ENCODE results near the gene ZBTB1. TPM values are rescaled to one million over a fixed set of nuclear protein-coding genes. Genes with fewer than 3 reads are reported as not detected.

The ZBTB1 gene
- total and polyA plus RNA-seq, 10 of the 15 experiments (the other 5 are each of a cell fraction or from before 2014, with no cell fraction given) = 12.3 to 127 (median 40.0) TPM

DNA sequence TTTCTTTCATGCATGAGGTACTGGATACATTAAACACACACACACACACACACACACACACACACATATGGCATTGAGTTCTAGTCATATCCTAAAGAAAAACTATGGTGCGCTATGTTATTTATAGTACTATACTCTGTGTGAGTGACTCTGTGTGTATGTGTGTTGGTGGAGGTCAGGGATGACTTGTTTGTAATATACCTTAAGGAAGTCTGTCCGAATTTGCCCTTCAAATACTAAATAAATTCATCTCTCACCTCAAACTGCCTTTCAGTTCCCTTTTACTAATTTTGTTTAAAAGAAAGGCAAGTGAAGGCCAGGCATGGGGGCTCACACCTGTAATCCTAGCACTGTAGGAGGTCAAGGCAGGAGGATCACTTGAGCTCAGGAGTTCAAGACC, 41.4 kb upstream of the ZBTB1 start (continued):
- TF ChIP-seq, protein P1, sequence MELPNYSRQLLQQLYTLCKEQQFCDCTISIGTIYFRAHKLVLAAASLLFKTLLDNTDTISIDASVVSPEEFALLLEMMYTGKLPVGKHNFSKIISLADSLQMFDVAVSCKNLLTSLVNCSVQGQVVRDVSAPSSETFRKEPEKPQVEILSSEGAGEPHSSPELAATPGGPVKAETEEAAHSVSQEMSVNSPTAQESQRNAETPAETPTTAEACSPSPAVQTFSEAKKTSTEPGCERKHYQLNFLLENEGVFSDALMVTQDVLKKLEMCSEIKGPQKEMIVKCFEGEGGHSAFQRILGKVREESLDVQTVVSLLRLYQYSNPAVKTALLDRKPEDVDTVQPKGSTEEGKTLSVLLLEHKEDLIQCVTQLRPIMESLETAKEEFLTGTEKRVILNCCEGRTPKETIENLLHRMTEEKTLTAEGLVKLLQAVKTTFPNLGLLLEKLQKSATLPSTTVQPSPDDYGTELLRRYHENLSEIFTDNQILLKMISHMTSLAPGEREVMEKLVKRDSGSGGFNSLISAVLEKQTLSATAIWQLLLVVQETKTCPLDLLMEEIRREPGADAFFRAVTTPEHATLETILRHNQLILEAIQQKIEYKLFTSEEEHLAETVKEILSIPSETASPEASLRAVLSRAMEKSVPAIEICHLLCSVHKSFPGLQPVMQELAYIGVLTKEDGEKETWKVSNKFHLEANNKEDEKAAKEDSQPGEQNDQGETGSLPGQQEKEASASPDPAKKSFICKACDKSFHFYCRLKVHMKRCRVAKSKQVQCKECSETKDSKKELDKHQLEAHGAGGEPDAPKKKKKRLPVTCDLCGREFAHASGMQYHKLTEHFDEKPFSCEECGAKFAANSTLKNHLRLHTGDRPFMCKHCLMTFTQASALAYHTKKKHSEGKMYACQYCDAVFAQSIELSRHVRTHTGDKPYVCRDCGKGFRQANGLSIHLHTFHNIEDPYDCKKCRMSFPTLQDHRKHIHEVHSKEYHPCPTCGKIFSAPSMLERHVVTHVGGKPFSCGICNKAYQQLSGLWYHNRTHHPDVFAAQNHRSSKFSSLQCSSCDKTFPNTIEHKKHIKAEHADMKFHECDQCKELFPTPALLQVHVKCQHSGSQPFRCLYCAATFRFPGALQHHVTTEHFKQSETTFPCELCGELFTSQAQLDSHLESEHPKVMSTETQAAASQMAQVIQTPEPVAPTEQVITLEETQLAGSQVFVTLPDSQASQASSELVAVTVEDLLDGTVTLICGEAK (IDR thresholded peaks at IDR 0.05; ENCODE audit: borderline replicate concordance) = no peak
- TF ChIP-seq ESRRA (IDR thresholded peaks at IDR 0.05; ENCODE audit: low read length) (no peak), PAX8 (IDR thresholded peaks at IDR 0.05) (no peak), CEBPB (IDR thresholded peaks at IDR 0.05; ENCODE audit: borderline replicate concordance in 1 of 2, low read depth in 2 of 2, low read length in 2 of 2) (no peak), TARDBP (IDR thresholded peaks at IDR 0.05; ENCODE audit: borderline replicate concordance) (no peak), EED (IDR thresholded peaks at IDR 0.05; ENCODE audit: low read depth) (peak; percentile 38), PML (IDR thresholded peaks at IDR 0.05; ENCODE audit: low read length) (peak; percentile 50; the same call in 1 of the 2 replicates), CBFB (IDR thresholded peaks at IDR 0.05; ENCODE audit: low read depth) (peak; percentile 39; the same call in 1 of the 2 replicates), MXI1 (IDR thresholded peaks at IDR 0.05; ENCODE audit: low read depth, low read length) (no peak), DPF2 (IDR thresholded peaks at IDR 0.05) (peak; percentile 68), TCF12 (IDR thresholded peaks at IDR 0.05; ENCODE audit: low read depth, low read length) (no peak), FOXK2 (IDR thresholded peaks at IDR 0.05) (no peak), CHD4 (IDR thresholded peaks at IDR 0.05) (no peak), POLR2A (IDR thresholded peaks at IDR 0.05; ENCODE audit: low read depth, low read length) (no peak), HDGF (IDR thresholded peaks at IDR 0.05) (no peak), SIN3A (IDR thresholded peaks at IDR 0.05; ENCODE audit: low read depth, low read length) (no peak), CHD1 (IDR thresholded peaks at IDR 0.05; ENCODE audit: low read depth, low read length) (no peak), MYB (IDR thresholded peaks at IDR 0.05; ENCODE audit: borderline replicate concordance, low read depth, low read length) (no peak), NR2C2 (IDR thresholded peaks at IDR 0.05; ENCODE audit: borderline replicate concordance, control insufficient read depth, insufficient read length, low read depth) (no peak)
- TF ChIP-seq, protein P2, sequence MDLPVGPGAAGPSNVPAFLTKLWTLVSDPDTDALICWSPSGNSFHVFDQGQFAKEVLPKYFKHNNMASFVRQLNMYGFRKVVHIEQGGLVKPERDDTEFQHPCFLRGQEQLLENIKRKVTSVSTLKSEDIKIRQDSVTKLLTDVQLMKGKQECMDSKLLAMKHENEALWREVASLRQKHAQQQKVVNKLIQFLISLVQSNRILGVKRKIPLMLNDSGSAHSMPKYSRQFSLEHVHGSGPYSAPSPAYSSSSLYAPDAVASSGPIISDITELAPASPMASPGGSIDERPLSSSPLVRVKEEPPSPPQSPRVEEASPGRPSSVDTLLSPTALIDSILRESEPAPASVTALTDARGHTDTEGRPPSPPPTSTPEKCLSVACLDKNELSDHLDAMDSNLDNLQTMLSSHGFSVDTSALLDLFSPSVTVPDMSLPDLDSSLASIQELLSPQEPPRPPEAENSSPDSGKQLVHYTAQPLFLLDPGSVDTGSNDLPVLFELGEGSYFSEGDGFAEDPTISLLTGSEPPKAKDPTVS (IDR thresholded peaks at IDR 0.05; ENCODE audit: low read depth, low read length) = no peak
- TF ChIP-seq, protein P3, sequence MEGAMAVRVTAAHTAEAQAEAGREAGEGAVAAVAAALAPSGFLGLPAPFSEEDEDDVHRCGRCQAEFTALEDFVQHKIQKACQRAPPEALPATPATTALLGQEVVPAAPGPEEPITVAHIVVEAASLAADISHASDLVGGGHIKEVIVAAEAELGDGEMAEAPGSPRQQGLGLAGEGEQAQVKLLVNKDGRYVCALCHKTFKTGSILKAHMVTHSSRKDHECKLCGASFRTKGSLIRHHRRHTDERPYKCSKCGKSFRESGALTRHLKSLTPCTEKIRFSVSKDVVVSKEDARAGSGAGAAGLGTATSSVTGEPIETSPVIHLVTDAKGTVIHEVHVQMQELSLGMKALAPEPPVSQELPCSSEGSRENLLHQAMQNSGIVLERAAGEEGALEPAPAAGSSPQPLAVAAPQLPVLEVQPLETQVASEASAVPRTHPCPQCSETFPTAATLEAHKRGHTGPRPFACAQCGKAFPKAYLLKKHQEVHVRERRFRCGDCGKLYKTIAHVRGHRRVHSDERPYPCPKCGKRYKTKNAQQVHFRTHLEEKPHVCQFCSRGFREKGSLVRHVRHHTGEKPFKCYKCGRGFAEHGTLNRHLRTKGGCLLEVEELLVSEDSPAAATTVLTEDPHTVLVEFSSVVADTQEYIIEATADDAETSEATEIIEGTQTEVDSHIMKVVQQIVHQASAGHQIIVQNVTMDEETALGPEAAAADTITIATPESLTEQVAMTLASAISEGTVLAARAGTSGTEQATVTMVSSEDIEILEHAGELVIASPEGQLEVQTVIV (IDR thresholded peaks at IDR 0.05; ENCODE audit: borderline replicate concordance, partially characterized antibody) = no peak
- TF ChIP-seq, protein P4, sequence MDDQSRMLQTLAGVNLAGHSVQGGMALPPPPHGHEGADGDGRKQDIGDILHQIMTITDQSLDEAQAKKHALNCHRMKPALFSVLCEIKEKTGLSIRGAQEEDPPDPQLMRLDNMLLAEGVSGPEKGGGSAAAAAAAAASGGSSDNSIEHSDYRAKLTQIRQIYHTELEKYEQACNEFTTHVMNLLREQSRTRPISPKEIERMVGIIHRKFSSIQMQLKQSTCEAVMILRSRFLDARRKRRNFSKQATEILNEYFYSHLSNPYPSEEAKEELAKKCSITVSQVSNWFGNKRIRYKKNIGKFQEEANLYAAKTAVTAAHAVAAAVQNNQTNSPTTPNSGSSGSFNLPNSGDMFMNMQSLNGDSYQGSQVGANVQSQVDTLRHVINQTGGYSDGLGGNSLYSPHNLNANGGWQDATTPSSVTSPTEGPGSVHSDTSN (IDR thresholded peaks at IDR 0.05; ENCODE audit: insufficient replicate concordance, low read depth, low read length) = no peak
- TF ChIP-seq, protein P5, sequence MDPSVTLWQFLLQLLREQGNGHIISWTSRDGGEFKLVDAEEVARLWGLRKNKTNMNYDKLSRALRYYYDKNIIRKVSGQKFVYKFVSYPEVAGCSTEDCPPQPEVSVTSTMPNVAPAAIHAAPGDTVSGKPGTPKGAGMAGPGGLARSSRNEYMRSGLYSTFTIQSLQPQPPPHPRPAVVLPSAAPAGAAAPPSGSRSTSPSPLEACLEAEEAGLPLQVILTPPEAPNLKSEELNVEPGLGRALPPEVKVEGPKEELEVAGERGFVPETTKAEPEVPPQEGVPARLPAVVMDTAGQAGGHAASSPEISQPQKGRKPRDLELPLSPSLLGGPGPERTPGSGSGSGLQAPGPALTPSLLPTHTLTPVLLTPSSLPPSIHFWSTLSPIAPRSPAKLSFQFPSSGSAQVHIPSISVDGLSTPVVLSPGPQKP (IDR thresholded peaks at IDR 0.05; ENCODE audit: low read depth, low read length) = no peak

All from GM12878 (cell line).